ENCODE data around the gene DPYSL3.

Gene DPYSL3

GRCh38 chr5:147445917-147446316, 64.0 kb downstream of the DPYSL3 start:
- no peak for DNase-seq
- H3K36me3 ChIP-seq (ENCODE audit: control insufficient read depth, insufficient read depth, low read length): no peaks in the 10 kb centered on the region
- H3K27me3 ChIP-seq (replicated peaks; ENCODE audit: control insufficient read depth, insufficient read depth, low read length, poor library complexity, severe bottlenecking): peaks cover under 1% of the 10 kb centered on the region
- H3K9me3 ChIP-seq (ENCODE audit: control insufficient read depth, low read length): no peaks in the 10 kb centered on the region
- H3K4me1 ChIP-seq (ENCODE audit: control insufficient read depth, insufficient read depth, low read length, poor library complexity, severe bottlenecking): no peaks in the 10 kb centered on the region
- no peak overlapping the region for H3K4me3 ChIP-seq (ENCODE audit: insufficient read depth, low read depth, low read length, poor library complexity, severe bottlenecking)
- H3K27ac ChIP-seq (ENCODE audit: insufficient read depth, low read length, poor library complexity, severe bottlenecking): no peak overlapping the region

- DNase-seq: no peak
- Histone ChIP-seq H3K9me3 (ENCODE audit: control insufficient read depth, low read length) (no peaks in the 10 kb centered on the region), H3K4me3 (ENCODE audit: insufficient read depth, low read depth, low read length, poor library complexity, severe bottlenecking) (no peak overlapping the region), H3K27me3 (replicated peaks; ENCODE audit: control insufficient read depth, insufficient read depth, low read length, poor library complexity, severe bottlenecking) (no peaks in the 10 kb centered on the region), H3K4me1 (ENCODE audit: control insufficient read depth, insufficient read depth, low read length, poor library complexity, severe bottlenecking) (no peaks in the 10 kb centered on the region), H3K27ac (ENCODE audit: insufficient read depth, low read length, poor library complexity, severe bottlenecking) (no peak overlapping the region), H3K36me3 (ENCODE audit: control insufficient read depth, insufficient read depth, low read length) (no peaks in the 10 kb centered on the region)
Observed at GRCh38 chr5:147445090-147445489, 64.8 kb downstream of the DPYSL3 start.

- Histone ChIP-seq H3K4me1 (ENCODE audit: control insufficient read depth, insufficient read depth, low read length, poor library complexity, severe bottlenecking) (no peaks in the 10 kb centered on the region), H3K4me3 (ENCODE audit: insufficient read depth, low read depth, low read length, poor library complexity, severe bottlenecking) (no peak overlapping the region), H3K9me3 (ENCODE audit: control insufficient read depth, low read length) (no peaks in the 10 kb centered on the region), H3K36me3 (ENCODE audit: control insufficient read depth, insufficient read depth, low read length) (no peaks in the 10 kb centered on the region), H3K27me3 (replicated peaks; ENCODE audit: control insufficient read depth, insufficient read depth, low read length, poor library complexity, severe bottlenecking) (no peaks in the 10 kb centered on the region), H3K27ac (ENCODE audit: insufficient read depth, low read length, poor library complexity, severe bottlenecking) (no peak overlapping the region)
- DNase-seq: no peak
Observed at GRCh38 chr5:147442224-147442623, 67.6 kb downstream of the DPYSL3 start.

- H3K27ac ChIP-seq (ENCODE audit: insufficient read depth, low read length, poor library complexity, severe bottlenecking): no peak overlapping the region
- no peaks in the 10 kb centered on the region for H3K4me1 ChIP-seq (ENCODE audit: control insufficient read depth, insufficient read depth, low read length, poor library complexity, severe bottlenecking)
- H3K4me3 ChIP-seq (ENCODE audit: insufficient read depth, low read depth, low read length, poor library complexity, severe bottlenecking): no peak overlapping the region
- H3K27me3 ChIP-seq (replicated peaks; ENCODE audit: control insufficient read depth, insufficient read depth, low read length, poor library complexity, severe bottlenecking): no peaks in the 10 kb centered on the region
- DNase-seq: no peak
- no peaks in the 10 kb centered on the region for H3K36me3 ChIP-seq (ENCODE audit: control insufficient read depth, insufficient read depth, low read length)
- H3K9me3 ChIP-seq (ENCODE audit: control insufficient read depth, low read length): no peaks in the 10 kb centered on the region
Observed at GRCh38 chr5:147441191-147441695, 68.6 kb downstream of the DPYSL3 start.

- Histone ChIP-seq H3K9me3 (ENCODE audit: control insufficient read depth, low read length) (no peaks in the 10 kb centered on the region), H3K4me1 (ENCODE audit: control insufficient read depth, insufficient read depth, low read length, poor library complexity, severe bottlenecking) (no peaks in the 10 kb centered on the region), H3K4me3 (ENCODE audit: insufficient read depth, low read depth, low read length, poor library complexity, severe bottlenecking) (no peak overlapping the region), H3K27ac (ENCODE audit: insufficient read depth, low read length, poor library complexity, severe bottlenecking) (no peak overlapping the region), H3K27me3 (replicated peaks; ENCODE audit: control insufficient read depth, insufficient read depth, low read length, poor library complexity, severe bottlenecking) (no peaks in the 10 kb centered on the region), H3K36me3 (ENCODE audit: control insufficient read depth, insufficient read depth, low read length) (no peaks in the 10 kb centered on the region)
- no peak for DNase-seq
Observed at GRCh38 chr5:147439254-147439653, 70.6 kb downstream of the DPYSL3 start.

- Histone ChIP-seq H3K4me3 (ENCODE audit: insufficient read depth, low read depth, low read length, poor library complexity, severe bottlenecking) (no peak overlapping the region), H3K27me3 (replicated peaks; ENCODE audit: control insufficient read depth, insufficient read depth, low read length, poor library complexity, severe bottlenecking) (no peaks in the 10 kb centered on the region), H3K9me3 (ENCODE audit: control insufficient read depth, low read length) (no peaks in the 10 kb centered on the region), H3K36me3 (ENCODE audit: control insufficient read depth, insufficient read depth, low read length) (no peaks in the 10 kb centered on the region), H3K27ac (ENCODE audit: insufficient read depth, low read length, poor library complexity, severe bottlenecking) (no peak overlapping the region), H3K4me1 (ENCODE audit: control insufficient read depth, insufficient read depth, low read length, poor library complexity, severe bottlenecking) (no peaks in the 10 kb centered on the region)
- no peak for DNase-seq
Observed at GRCh38 chr5:147437161-147437596, 72.7 kb downstream of the DPYSL3 start.

- no peak for DNase-seq
- no peaks in the 10 kb centered on the region for H3K36me3 ChIP-seq (ENCODE audit: control insufficient read depth, insufficient read depth, low read length)
- no peaks in the 10 kb centered on the region for H3K4me1 ChIP-seq (ENCODE audit: control insufficient read depth, insufficient read depth, low read length, poor library complexity, severe bottlenecking)
- no peaks in the 10 kb centered on the region for H3K9me3 ChIP-seq (ENCODE audit: control insufficient read depth, low read length)
- no peak overlapping the region for H3K4me3 ChIP-seq (ENCODE audit: insufficient read depth, low read depth, low read length, poor library complexity, severe bottlenecking)
- H3K27me3 ChIP-seq (replicated peaks; ENCODE audit: control insufficient read depth, insufficient read depth, low read length, poor library complexity, severe bottlenecking): no peaks in the 10 kb centered on the region
- no peak overlapping the region for H3K27ac ChIP-seq (ENCODE audit: insufficient read depth, low read length, poor library complexity, severe bottlenecking)
Observed at GRCh38 chr5:147436596-147436995, 73.3 kb downstream of the DPYSL3 start.

GRCh38 chr5:147434049-147434448, 75.8 kb downstream of the DPYSL3 start:
- H3K27ac ChIP-seq (ENCODE audit: insufficient read depth, low read length, poor library complexity, severe bottlenecking): no peak overlapping the region
- no peaks in the 10 kb centered on the region for H3K4me1 ChIP-seq (ENCODE audit: control insufficient read depth, insufficient read depth, low read length, poor library complexity, severe bottlenecking)
- no peaks in the 10 kb centered on the region for H3K36me3 ChIP-seq (ENCODE audit: control insufficient read depth, insufficient read depth, low read length)
- H3K27me3 ChIP-seq (replicated peaks; ENCODE audit: control insufficient read depth, insufficient read depth, low read length, poor library complexity, severe bottlenecking): no peaks in the 10 kb centered on the region
- H3K9me3 ChIP-seq (ENCODE audit: control insufficient read depth, low read length): no peaks in the 10 kb centered on the region
- no peak overlapping the region for H3K4me3 ChIP-seq (ENCODE audit: insufficient read depth, low read depth, low read length, poor library complexity, severe bottlenecking)
- no peak for DNase-seq

GRCh38 chr5:147432323-147432722, 77.5 kb downstream of the DPYSL3 start:
- no peak overlapping the region for H3K27ac ChIP-seq (ENCODE audit: insufficient read depth, low read length, poor library complexity, severe bottlenecking)
- no peak overlapping the region for H3K4me3 ChIP-seq (ENCODE audit: insufficient read depth, low read depth, low read length, poor library complexity, severe bottlenecking)
- H3K4me1 ChIP-seq (ENCODE audit: control insufficient read depth, insufficient read depth, low read length, poor library complexity, severe bottlenecking): no peaks in the 10 kb centered on the region
- no peak for DNase-seq
- H3K36me3 ChIP-seq (ENCODE audit: control insufficient read depth, insufficient read depth, low read length): no peaks in the 10 kb centered on the region
- H3K27me3 ChIP-seq (replicated peaks; ENCODE audit: control insufficient read depth, insufficient read depth, low read length, poor library complexity, severe bottlenecking): no peaks in the 10 kb centered on the region
- H3K9me3 ChIP-seq (ENCODE audit: control insufficient read depth, low read length): no peaks in the 10 kb centered on the region

- Histone ChIP-seq H3K4me1 (ENCODE audit: control insufficient read depth, insufficient read depth, low read length, poor library complexity, severe bottlenecking) (no peaks in the 10 kb centered on the region), H3K27ac (ENCODE audit: insufficient read depth, low read length, poor library complexity, severe bottlenecking) (no peak overlapping the region), H3K36me3 (ENCODE audit: control insufficient read depth, insufficient read depth, low read length) (no peaks in the 10 kb centered on the region), H3K4me3 (ENCODE audit: insufficient read depth, low read depth, low read length, poor library complexity, severe bottlenecking) (no peak overlapping the region), H3K9me3 (ENCODE audit: control insufficient read depth, low read length) (no peaks in the 10 kb centered on the region), H3K27me3 (replicated peaks; ENCODE audit: control insufficient read depth, insufficient read depth, low read length, poor library complexity, severe bottlenecking) (no peaks in the 10 kb centered on the region)
- DNase-seq: no peak
Observed at GRCh38 chr5:147431586-147431985, 78.3 kb downstream of the DPYSL3 start.

- H3K27ac ChIP-seq (ENCODE audit: insufficient read depth, low read length, poor library complexity, severe bottlenecking): no peak overlapping the region
- no peaks in the 10 kb centered on the region for H3K27me3 ChIP-seq (replicated peaks; ENCODE audit: control insufficient read depth, insufficient read depth, low read length, poor library complexity, severe bottlenecking)
- H3K4me1 ChIP-seq (ENCODE audit: control insufficient read depth, insufficient read depth, low read length, poor library complexity, severe bottlenecking): no peaks in the 10 kb centered on the region
- no peak overlapping the region for H3K4me3 ChIP-seq (ENCODE audit: insufficient read depth, low read depth, low read length, poor library complexity, severe bottlenecking)
- H3K36me3 ChIP-seq (ENCODE audit: control insufficient read depth, insufficient read depth, low read length): no peaks in the 10 kb centered on the region
- no peak for DNase-seq
- H3K9me3 ChIP-seq (ENCODE audit: control insufficient read depth, low read length): no peaks in the 10 kb centered on the region
Observed at GRCh38 chr5:147430628-147431027, 79.2 kb downstream of the DPYSL3 start.

All from effector memory CD4-positive, alpha-beta T cell (primary cell).